HEK293 (cell line): ENCODE data around the gene EPS8L3.

Experiments used
- GLIS2 ChIP-seq: fragments of 450-650 bp; formaldehyde crosslinking; IDR thresholded peaks from 2 replicates; pipeline ENCODE4 v1.5.1; 2016; ENCODE audit warnings: missing biosample characterization, missing genetic modification characterization
- REPIN1 ChIP-seq: fragments of 450-650 bp; formaldehyde crosslinking; IDR thresholded peaks from 2 replicates; pipeline ENCODE4 v1.5.1; 2017; ENCODE audit warnings: missing biosample characterization, missing genetic modification characterization, low read depth
- SALL2 ChIP-seq: fragments of 450-650 bp; formaldehyde crosslinking; IDR thresholded peaks from 2 replicates; pipeline ENCODE4 v1.5.0; 2017; ENCODE audit warnings: missing biosample characterization, mild to moderate bottlenecking, missing genetic modification characterization, borderline replicate concordance
- SETDB1 ChIP-seq: IDR thresholded peaks from one replicate; pipeline ENCODE4 v1.6.1; 2017; ENCODE audit warnings: mild to moderate bottlenecking, low read length, moderate library complexity, mixed read lengths; ENCODE audit not compliant: insufficient read length
- ZNF175 ChIP-seq: fragments of 450-650 bp; formaldehyde crosslinking; IDR thresholded peaks from 2 replicates; pipeline ENCODE4 v1.5.1; 2016; ENCODE audit warnings: missing biosample characterization, missing genetic modification characterization
- ZNF302 ChIP-seq: fragments of 450-650 bp; formaldehyde crosslinking; IDR thresholded peaks from 2 replicates; pipeline ENCODE4 v1.5.1; 2016; ENCODE audit warnings: missing biosample characterization, missing genetic modification characterization, low read depth
- TF ChIP-seq, protein P1 (sequence below): fragments of 450-650 bp; formaldehyde crosslinking; IDR thresholded peaks from 2 replicates; pipeline ENCODE4 v1.5.1; 2016; ENCODE audit warnings: missing biosample characterization, missing genetic modification characterization
- TF ChIP-seq, protein P2 (sequence below): fragments of 450-650 bp; formaldehyde crosslinking; IDR thresholded peaks from 2 replicates; pipeline ENCODE4 v1.5.1; 2016; ENCODE audit warnings: missing biosample characterization, missing genetic modification characterization
- TF ChIP-seq, protein P3 (sequence below): fragments of 450-650 bp; formaldehyde crosslinking; IDR thresholded peaks from 2 replicates; pipeline ENCODE4 v1.5.1; 2016; ENCODE audit warnings: missing biosample characterization, missing genetic modification characterization
- TF ChIP-seq, protein P4 (sequence below): IDR thresholded peaks from 2 replicates; pipeline ENCODE4 v1.6.1; 2011; ENCODE audit warnings: mild to moderate bottlenecking, low read depth, low read length, borderline replicate concordance
- TF ChIP-seq, protein P5 (sequence below): fragments of 450-650 bp; formaldehyde crosslinking; IDR thresholded peaks from 2 replicates; pipeline ENCODE4 v1.5.1; 2017; ENCODE audit warnings: missing biosample characterization, missing genetic modification characterization
- TF ChIP-seq, protein P6 (sequence below): fragments of 450-650 bp; formaldehyde crosslinking; IDR thresholded peaks from 2 replicates; pipeline ENCODE4 v1.5.1; 2016; ENCODE audit warnings: missing biosample characterization, missing genetic modification characterization, low read depth
- TF ChIP-seq, protein P7 (sequence below): fragments of 450-650 bp; formaldehyde crosslinking; IDR thresholded peaks from 2 replicates; pipeline ENCODE4 v1.5.1; 2016; ENCODE audit warnings: missing biosample characterization, missing genetic modification characterization

DNA sequence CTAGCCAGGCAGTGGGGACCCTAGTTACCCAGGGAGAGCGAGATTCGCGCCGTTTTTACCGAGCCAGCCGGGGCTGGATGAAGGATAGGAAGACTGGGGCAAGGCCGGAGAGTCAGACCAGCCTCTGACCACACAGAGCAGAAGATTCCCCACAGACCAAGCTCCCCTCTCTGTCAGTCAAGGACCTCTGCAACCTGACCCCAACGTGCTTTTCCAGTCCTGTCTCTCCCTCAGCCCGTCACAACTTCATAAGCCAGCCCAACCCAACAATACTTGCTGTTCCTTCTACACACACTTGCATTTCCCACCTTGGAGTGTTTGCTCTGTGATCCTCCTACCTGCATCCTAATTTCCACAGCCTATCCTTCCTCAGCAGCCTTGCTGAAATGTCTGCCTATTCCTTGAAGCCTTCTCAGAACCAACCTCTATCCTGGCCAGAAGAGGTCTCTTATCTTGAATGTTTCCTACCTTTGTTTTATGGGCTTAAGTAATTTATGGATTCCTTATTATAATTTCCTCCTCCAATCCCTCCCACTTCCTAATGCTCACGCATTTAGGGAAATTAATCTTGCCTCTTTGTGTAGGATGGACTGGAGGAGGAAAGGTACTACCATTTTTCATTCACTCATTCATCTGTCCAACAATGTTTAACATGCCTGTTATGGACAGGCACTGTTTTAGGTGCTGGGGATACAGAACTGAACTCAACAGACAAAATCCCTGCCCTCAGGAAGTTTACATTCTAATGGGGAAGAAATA lies 22.9 kb downstream of the EPS8L3 start, which contains the start of gene GSTM3:
- TF ChIP-seq, protein P1, sequence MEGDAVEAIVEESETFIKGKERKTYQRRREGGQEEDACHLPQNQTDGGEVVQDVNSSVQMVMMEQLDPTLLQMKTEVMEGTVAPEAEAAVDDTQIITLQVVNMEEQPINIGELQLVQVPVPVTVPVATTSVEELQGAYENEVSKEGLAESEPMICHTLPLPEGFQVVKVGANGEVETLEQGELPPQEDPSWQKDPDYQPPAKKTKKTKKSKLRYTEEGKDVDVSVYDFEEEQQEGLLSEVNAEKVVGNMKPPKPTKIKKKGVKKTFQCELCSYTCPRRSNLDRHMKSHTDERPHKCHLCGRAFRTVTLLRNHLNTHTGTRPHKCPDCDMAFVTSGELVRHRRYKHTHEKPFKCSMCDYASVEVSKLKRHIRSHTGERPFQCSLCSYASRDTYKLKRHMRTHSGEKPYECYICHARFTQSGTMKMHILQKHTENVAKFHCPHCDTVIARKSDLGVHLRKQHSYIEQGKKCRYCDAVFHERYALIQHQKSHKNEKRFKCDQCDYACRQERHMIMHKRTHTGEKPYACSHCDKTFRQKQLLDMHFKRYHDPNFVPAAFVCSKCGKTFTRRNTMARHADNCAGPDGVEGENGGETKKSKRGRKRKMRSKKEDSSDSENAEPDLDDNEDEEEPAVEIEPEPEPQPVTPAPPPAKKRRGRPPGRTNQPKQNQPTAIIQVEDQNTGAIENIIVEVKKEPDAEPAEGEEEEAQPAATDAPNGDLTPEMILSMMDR, result no peak
- TF ChIP-seq ZNF302 (no peak), SALL2 (tag by site-specific recombination) (no peak), GLIS2 (tag by site-specific recombination) (no peak), ZNF175 (tag by site-specific recombination) (no peak), REPIN1 (tag by site-specific recombination) (no peak), SETDB1 (no peak)
- TF ChIP-seq, protein P2, sequence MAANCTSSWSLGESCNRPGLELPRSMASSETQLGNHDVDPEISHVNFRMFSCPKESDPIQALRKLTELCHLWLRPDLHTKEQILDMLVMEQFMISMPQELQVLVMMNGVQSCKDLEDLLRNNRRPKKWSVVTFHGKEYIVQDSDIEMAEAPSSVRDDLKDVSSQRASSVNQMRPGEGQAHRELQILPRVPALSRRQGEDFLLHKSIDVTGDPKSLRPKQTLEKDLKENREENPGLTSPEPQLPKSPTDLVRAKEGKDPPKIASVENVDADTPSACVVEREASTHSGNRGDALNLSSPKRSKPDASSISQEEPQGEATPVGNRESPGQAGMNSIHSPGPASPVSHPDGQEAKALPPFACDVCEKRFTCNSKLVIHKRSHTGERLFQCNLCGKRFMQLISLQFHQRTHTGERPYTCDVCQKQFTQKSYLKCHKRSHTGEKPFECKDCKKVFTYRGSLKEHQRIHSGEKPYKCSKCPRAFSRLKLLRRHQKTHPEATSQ (tag by site-specific recombination), result no peak
- TF ChIP-seq, protein P3, sequence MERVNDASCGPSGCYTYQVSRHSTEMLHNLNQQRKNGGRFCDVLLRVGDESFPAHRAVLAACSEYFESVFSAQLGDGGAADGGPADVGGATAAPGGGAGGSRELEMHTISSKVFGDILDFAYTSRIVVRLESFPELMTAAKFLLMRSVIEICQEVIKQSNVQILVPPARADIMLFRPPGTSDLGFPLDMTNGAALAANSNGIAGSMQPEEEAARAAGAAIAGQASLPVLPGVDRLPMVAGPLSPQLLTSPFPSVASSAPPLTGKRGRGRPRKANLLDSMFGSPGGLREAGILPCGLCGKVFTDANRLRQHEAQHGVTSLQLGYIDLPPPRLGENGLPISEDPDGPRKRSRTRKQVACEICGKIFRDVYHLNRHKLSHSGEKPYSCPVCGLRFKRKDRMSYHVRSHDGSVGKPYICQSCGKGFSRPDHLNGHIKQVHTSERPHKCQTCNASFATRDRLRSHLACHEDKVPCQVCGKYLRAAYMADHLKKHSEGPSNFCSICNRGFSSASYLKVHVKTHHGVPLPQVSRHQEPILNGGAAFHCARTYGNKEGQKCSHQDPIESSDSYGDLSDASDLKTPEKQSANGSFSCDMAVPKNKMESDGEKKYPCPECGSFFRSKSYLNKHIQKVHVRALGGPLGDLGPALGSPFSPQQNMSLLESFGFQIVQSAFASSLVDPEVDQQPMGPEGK, result no peak
- TF ChIP-seq, protein P4, sequence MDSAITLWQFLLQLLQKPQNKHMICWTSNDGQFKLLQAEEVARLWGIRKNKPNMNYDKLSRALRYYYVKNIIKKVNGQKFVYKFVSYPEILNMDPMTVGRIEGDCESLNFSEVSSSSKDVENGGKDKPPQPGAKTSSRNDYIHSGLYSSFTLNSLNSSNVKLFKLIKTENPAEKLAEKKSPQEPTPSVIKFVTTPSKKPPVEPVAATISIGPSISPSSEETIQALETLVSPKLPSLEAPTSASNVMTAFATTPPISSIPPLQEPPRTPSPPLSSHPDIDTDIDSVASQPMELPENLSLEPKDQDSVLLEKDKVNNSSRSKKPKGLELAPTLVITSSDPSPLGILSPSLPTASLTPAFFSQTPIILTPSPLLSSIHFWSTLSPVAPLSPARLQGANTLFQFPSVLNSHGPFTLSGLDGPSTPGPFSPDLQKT, result no peak
- TF ChIP-seq, protein P5, sequence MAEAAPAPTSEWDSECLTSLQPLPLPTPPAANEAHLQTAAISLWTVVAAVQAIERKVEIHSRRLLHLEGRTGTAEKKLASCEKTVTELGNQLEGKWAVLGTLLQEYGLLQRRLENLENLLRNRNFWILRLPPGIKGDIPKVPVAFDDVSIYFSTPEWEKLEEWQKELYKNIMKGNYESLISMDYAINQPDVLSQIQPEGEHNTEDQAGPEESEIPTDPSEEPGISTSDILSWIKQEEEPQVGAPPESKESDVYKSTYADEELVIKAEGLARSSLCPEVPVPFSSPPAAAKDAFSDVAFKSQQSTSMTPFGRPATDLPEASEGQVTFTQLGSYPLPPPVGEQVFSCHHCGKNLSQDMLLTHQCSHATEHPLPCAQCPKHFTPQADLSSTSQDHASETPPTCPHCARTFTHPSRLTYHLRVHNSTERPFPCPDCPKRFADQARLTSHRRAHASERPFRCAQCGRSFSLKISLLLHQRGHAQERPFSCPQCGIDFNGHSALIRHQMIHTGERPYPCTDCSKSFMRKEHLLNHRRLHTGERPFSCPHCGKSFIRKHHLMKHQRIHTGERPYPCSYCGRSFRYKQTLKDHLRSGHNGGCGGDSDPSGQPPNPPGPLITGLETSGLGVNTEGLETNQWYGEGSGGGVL, result no peak
- TF ChIP-seq, protein P6, sequence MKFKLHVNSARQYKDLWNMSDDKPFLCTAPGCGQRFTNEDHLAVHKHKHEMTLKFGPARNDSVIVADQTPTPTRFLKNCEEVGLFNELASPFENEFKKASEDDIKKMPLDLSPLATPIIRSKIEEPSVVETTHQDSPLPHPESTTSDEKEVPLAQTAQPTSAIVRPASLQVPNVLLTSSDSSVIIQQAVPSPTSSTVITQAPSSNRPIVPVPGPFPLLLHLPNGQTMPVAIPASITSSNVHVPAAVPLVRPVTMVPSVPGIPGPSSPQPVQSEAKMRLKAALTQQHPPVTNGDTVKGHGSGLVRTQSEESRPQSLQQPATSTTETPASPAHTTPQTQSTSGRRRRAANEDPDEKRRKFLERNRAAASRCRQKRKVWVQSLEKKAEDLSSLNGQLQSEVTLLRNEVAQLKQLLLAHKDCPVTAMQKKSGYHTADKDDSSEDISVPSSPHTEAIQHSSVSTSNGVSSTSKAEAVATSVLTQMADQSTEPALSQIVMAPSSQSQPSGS (tag by site-specific recombination), result no peak
- TF ChIP-seq, protein P7, sequence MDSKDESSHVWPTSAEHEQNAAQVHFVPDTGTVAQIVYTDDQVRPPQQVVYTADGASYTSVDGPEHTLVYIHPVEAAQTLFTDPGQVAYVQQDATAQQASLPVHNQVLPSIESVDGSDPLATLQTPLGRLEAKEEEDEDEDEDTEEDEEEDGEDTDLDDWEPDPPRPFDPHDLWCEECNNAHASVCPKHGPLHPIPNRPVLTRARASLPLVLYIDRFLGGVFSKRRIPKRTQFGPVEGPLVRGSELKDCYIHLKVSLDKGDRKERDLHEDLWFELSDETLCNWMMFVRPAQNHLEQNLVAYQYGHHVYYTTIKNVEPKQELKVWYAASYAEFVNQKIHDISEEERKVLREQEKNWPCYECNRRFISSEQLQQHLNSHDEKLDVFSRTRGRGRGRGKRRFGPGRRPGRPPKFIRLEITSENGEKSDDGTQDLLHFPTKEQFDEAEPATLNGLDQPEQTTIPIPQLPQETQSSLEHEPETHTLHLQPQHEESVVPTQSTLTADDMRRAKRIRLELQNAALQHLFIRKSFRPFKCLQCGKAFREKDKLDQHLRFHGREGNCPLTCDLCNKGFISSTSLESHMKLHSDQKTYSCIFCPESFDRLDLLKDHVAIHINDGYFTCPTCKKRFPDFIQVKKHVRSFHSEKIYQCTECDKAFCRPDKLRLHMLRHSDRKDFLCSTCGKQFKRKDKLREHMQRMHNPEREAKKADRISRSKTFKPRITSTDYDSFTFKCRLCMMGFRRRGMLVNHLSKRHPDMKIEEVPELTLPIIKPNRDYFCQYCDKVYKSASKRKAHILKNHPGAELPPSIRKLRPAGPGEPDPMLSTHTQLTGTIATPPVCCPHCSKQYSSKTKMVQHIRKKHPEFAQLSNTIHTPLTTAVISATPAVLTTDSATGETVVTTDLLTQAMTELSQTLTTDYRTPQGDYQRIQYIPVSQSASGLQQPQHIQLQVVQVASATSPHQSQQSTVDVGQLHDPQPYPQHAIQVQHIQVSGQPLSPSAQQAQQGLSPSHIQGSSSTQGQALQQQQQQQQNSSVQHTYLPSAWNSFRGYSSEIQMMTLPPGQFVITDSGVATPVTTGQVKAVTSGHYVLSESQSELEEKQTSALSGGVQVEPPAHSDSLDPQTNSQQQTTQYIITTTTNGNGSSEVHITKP, result no peak
